Transverse colon (tissue), 4 donors: ENCODE results near the gene USP37. TPM values are rescaled to one million over a fixed set of nuclear protein-coding genes. Genes with fewer than 3 reads are reported as not detected.

Experiments
- DNase-seq: peaks from one replicate; pipeline ENCODE4 v3.0.0-alpha.2; 2019
- H3K27ac ChIP-seq, 4 donors: fragments of 200-600 bp; sonication (generic); 2 replicates each; pipeline ENCODE4 v1.5.1; 2016 to 2018; ENCODE audit warnings: inconsistent platforms in 4 of 4
- H3K27me3 ChIP-seq: fragments of 200-600 bp; sonication (generic); 2 replicates; pipeline ENCODE4 v1.5.1; 2017; ENCODE audit warnings: inconsistent platforms
- H3K36me3 ChIP-seq, 4 donors: fragments of 200-600 bp; sonication (generic); 2 replicates each; pipeline ENCODE4 v1.5.1; 2017 to 2019; ENCODE audit warnings: inconsistent platforms in 4 of 4
- H3K4me1 ChIP-seq, 4 donors: fragments of 200-600 bp; sonication (generic); 2 replicates each; pipeline ENCODE4 v1.5.1; 2017 to 2020; ENCODE audit warnings: inconsistent platforms in 4 of 4
- H3K4me3 ChIP-seq, 4 donors: fragments of 200-600 bp; sonication (generic); 1 replicate in 1 of 4; 2 replicates in 3 of 4; pipeline versions ENCODE4 v1.5.1 to v1.6.1; 2017 to 2019; ENCODE audit warnings: inconsistent platforms in 4 of 4
- H3K9me3 ChIP-seq, 2 donors: fragments of 200-600 bp; sonication (generic); 2 replicates each; pipeline ENCODE4 v1.5.1; 2017 to 2019; ENCODE audit warnings: inconsistent platforms in 2 of 2
- EP300 ChIP-seq: sonication (generic); formaldehyde crosslinking; IDR thresholded peaks from one replicate; pipeline ENCODE4 v1.6.1; 2017; ENCODE audit warnings: antibody characterized with exemption, low read depth
- POLR2A ChIP-seq: fragments of 450-650 bp; IDR thresholded peaks from one replicate; pipeline ENCODE4 v1.6.1; 2016; ENCODE audit warnings: antibody characterized with exemption, mild to moderate bottlenecking, moderate library complexity
- POLR2AphosphoS5 ChIP-seq, 3 donors: sonication (generic); formaldehyde crosslinking; IDR thresholded peaks; one replicate each; pipeline ENCODE4 v1.6.1; 2016; ENCODE audit warnings: antibody characterized with exemption in 3 of 3
- WGBS, 2 donors: methylation state at CpG; one replicate each; pipeline ENCODE4 v1.1.5; 2018; ENCODE audit warnings: low coverage in 1 of 2; 5-methylcytosine and 5-hydroxymethylcytosine counted together
- in situ Hi-C, 4 donors: fragments of 200-750 bp; cut with MboI; loops; one replicate each; pipeline versions ENCODE4 v1.15.0 to v1.15.1; 2017; ENCODE audit warnings: low sequenced_read_pairs in 3 of 4, low pct_ligation_motif_present in 1 of 4, low pct_unique_long_range_greater_than_20kb in 1 of 4
- intact Hi-C: fragments of 100-400 bp; cut with DNase I; formaldehyde crosslinking; loops from one replicate; pipeline ENCODE4 v1.15.1; 2023; ENCODE audit warnings: low total_unique reads
- total RNA-seq, 4 donors: library from RNA; depleted of rRNA; stranded (reverse); fragments of >200 nt; gene quantifications; one replicate each; pipeline ENCODE4 v1.1.0, GENCODE V29; 2016
- TF ChIP-seq, protein P1 (sequence below), 5 experiments: fragments of 200-600 bp in 3 of 5; fragments of 450-650 bp in 2 of 5; sonication (generic) in 3 of 5; IDR thresholded peaks; 1 replicate in 2 of 5; 2 replicates in 3 of 5; pipeline ENCODE4 v1.5.1; 2016 to 2017; ENCODE audit warnings: antibody characterized with exemption in 5 of 5, inconsistent platforms in 3 of 5, mild to moderate bottlenecking in 2 of 5, moderate library complexity in 1 of 5

USP37 gene
- total RNA-seq, 4 donors from 2014 or later: 1.4 to 15.7 (median 8.1) TPM

DNA sequence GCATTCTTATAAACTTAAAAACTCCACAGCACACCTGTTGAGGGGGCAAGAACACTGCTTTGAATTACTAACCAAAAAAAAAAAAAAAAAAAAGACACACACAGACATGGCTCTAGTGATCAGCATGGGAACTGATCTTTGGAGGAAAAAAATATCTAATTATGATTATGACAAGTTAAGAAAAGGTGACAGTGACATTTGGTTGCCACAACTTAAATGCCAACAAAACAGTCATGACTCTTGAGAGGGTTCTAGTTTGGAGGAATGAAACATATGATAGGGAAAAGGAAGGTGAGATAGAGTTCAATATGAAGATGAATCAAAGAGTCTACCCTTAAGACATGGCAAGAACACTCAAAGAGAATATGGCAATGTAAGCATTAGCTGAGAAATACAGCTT lies 20.6 kb downstream of the USP37 start:
- Histone ChIP-seq H3K27me3 (no peaks in the 10 kb centered on the region), H3K27ac (no peak overlapping the region), H3K9me3 (no peaks in the 10 kb centered on the region), H3K36me3 (peaks cover 0 to 56% (median 27%) of the 10 kb centered on the region in 4 donors), H3K4me1 (no peaks in the 10 kb centered on the region), H3K4me3 (no peak overlapping the region)
- no peak for DNase-seq
- intact Hi-C loops (no loop called here), in situ Hi-C loops (no loop called here)
- TF ChIP-seq POLR2A: no peak
- TF ChIP-seq, protein P1, sequence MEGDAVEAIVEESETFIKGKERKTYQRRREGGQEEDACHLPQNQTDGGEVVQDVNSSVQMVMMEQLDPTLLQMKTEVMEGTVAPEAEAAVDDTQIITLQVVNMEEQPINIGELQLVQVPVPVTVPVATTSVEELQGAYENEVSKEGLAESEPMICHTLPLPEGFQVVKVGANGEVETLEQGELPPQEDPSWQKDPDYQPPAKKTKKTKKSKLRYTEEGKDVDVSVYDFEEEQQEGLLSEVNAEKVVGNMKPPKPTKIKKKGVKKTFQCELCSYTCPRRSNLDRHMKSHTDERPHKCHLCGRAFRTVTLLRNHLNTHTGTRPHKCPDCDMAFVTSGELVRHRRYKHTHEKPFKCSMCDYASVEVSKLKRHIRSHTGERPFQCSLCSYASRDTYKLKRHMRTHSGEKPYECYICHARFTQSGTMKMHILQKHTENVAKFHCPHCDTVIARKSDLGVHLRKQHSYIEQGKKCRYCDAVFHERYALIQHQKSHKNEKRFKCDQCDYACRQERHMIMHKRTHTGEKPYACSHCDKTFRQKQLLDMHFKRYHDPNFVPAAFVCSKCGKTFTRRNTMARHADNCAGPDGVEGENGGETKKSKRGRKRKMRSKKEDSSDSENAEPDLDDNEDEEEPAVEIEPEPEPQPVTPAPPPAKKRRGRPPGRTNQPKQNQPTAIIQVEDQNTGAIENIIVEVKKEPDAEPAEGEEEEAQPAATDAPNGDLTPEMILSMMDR (IDR thresholded peaks at IDR 0.05): no peak
- TF ChIP-seq POLR2AphosphoS5 (IDR thresholded peaks at IDR 0.05): no peak
- no peak for TF ChIP-seq EP300

DNA sequence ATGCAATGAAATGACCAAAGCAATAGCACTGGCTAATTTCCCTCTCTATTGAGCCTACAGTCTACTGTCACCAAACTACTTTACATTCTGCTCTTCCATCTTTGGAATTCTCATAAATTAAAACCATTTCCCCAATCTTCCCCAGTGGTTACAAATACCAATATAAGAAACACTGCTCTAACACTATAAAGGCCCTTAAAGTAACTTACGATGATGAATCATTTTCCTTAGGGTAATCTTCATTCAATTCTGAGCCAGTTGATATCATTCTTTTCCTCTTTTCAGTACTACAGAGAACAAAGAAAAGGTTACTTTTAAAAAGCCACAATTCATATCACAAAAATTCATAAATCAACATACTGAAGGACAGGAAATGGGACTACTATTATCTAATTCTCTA lies 22.1 kb downstream of the USP37 start:
- no peaks in the 10 kb centered on the region for H3K27me3 ChIP-seq
- TF ChIP-seq POLR2A: no peak
- no peak for TF ChIP-seq EP300
- TF ChIP-seq POLR2AphosphoS5 (IDR thresholded peaks at IDR 0.05): no peak
- TF ChIP-seq, protein P1 (IDR thresholded peaks at IDR 0.05): no peak
- DNase-seq: no peak
- no peaks in the 10 kb centered on the region for H3K4me1 ChIP-seq
- in situ Hi-C loops (no loop called here), intact Hi-C loops (no loop called here)
- H3K4me3 ChIP-seq: no peak overlapping the region
- no peak overlapping the region for H3K27ac ChIP-seq
- H3K36me3 ChIP-seq: peaks cover 0 to 51% (median 22%) of the 10 kb centered on the region in 4 donors
- no peaks in the 10 kb centered on the region for H3K9me3 ChIP-seq
- WGBS, 2 donors: 98 to 100% methylated on average over 1 of the region's 1 CpG

DNA sequence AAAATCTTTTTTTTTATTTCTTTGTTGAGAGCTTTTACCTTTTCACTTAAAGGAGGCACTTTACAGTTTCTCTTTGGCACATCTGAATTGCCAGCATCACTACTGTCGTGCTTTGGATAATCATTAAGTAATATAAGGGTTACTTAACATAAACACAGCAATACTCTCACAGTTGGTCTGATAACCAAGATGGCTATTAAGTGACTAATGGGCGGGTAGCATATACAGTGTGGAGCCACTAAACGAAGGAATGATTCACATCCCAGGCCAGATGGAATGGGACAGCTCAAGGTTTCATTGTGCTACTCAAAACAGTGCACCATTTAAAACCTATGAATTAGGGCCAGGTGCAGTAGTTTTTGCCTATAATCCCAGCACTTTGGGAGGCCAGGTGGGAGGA lies 28.1 kb downstream of the USP37 start:
- intact Hi-C loops (no loop called here), in situ Hi-C loops (no loop called here)
- Histone ChIP-seq H3K9me3 (no peaks in the 10 kb centered on the region), H3K4me3 (no peak overlapping the region), H3K36me3 (peaks cover 0 to 21% (median under 1%) of the 10 kb centered on the region in 4 donors), H3K27me3 (no peaks in the 10 kb centered on the region), H3K27ac (no peak overlapping the region), H3K4me1 (no peaks in the 10 kb centered on the region)
- DNase-seq: no peak
- WGBS, 2 donors: 83 to 96% methylated on average over 3 of the region's 3 CpGs
- no peak for TF ChIP-seq POLR2AphosphoS5 (IDR thresholded peaks at IDR 0.05)
- TF ChIP-seq POLR2A: no peak
- no peak for TF ChIP-seq EP300
- TF ChIP-seq, protein P1 (IDR thresholded peaks at IDR 0.05): no peak

DNA sequence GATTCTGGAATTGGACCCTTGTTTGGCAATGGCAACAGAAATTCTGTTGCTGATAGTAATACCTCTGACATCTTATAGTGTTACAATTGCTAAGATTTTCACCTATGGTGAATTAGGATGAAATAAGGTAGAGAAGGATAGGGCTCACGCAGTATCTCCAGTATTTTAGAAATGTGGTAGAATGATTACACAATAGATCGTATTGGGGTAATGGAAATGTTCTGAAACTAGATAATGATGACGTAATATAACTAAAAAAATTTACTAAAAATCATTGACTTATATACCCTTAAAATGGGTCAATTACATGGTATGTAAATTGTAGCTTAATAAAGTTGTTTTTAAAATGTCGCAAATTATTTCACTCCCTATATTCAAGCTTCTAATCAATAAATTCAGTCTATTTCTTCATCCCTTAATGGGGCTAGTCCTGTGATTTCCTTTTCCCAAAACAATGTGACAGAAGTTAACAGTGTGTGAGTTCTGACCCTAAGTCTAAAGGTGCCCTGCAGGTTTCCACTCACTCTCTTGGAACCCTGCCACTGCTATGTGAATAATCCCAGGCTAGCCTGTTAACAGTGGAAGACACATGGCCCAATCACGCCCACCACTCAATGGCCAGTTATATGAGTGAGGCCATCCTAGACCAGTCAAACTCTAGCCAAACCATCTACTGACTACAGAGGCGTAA lies 31.2 kb downstream of the USP37 start:
- no peak for DNase-seq
- Histone ChIP-seq H3K36me3 (peaks cover 0 to 12% (median 5%) of the 10 kb centered on the region in 4 donors), H3K4me3 (no peak overlapping the region), H3K27me3 (no peaks in the 10 kb centered on the region), H3K9me3 (no peaks in the 10 kb centered on the region), H3K27ac (no peak overlapping the region), H3K4me1 (no peaks in the 10 kb centered on the region)
- intact Hi-C loops: no loop called here
- in situ Hi-C loops: no loop called here
- TF ChIP-seq POLR2AphosphoS5 (IDR thresholded peaks at IDR 0.05): no peak
- no peak for TF ChIP-seq EP300
- no peak for TF ChIP-seq POLR2A
- TF ChIP-seq, protein P1 (IDR thresholded peaks at IDR 0.05): no peak
- 79 to 83% methylated on average over 5 to 6 of the region's 6 CpGs for WGBS, 2 donors
